K562 (cell line): ENCODE data around the gene AMDHD2. TPM values are rescaled to one million over a fixed set of nuclear protein-coding genes. Genes with fewer than 3 reads are reported as not detected.

Experiments
- ATAC-seq: fragments of 200-7000 bp; cut with Tn5 transposase; 3 replicates; pipeline ENCODE4 v1.9.1; 2020; ENCODE audit warnings: moderate library complexity
- BruUV-seq: library from RNA; stranded (reverse); fragments of 400-500 nt; replicated peaks from 2 replicates; lab custom pipeline; 2021; lab: Mats Ljungman, UMichigan
- CTCF ChIA-PET: fragments of 300-600 bp; formaldehyde crosslinking; extraction: SDS; loops from one replicate; lab custom pipeline; 2021; ENCODE audit warnings: low intra/inter-chr PET ratio; lab: Yijun Ruan, JAX
- POLR2A ChIA-PET: fragments of 300-600, 350-650 bp; sonication (Branson Sonifier 250); formaldehyde crosslinking; extraction: SDS; loops from one replicate; lab custom pipeline; 2021; ENCODE audit warnings: antibody characterized with exemption, inconsistent platforms; lab: Yijun Ruan, JAX
- DNase-seq, 4 experiments: peaks; one replicate each; pipeline versions ENCODE4 v3.0.0 to v3.0.0-alpha.2; 2011 to 2018; ENCODE audit warnings: low spot score in 3 of 4, mixed read lengths in 3 of 4; ENCODE audit errors: extremely low read depth in 1 of 4
- FAIRE-seq: peaks from 2 replicates; lab custom pipeline; 2011; peaks lifted over from hg19 to GRCh38; lab: Jason Lieb, UNC
- H2AFZ ChIP-seq: 2 replicates; pipeline ENCODE4 v1.6.0; 2011; ENCODE audit warnings: low read depth, low read length, control low read depth, inconsistent platforms
- H3K27ac ChIP-seq: fragments of 200-600 bp; 3 replicates; pipeline ENCODE4 v1.8.0; 2011; ENCODE audit warnings: low read depth, mild to moderate bottlenecking, control low read depth, inconsistent platforms, low read length, moderate library complexity, mixed read lengths; ENCODE audit errors: extremely low read depth
- H3K27me3 ChIP-seq, 2 experiments: fragments of 300-600 bp in 1 of 2; 2 replicates in 1 of 2; 3 replicates in 1 of 2; pipeline versions ENCODE4 v1.6.0 to v1.8.0; 2011; ENCODE audit warnings: inconsistent platforms in 2 of 2, low read length in 2 of 2, mild to moderate bottlenecking in 1 of 2, mixed read lengths in 1 of 2, moderate library complexity in 1 of 2; ENCODE audit not compliant: control insufficient read depth in 2 of 2, insufficient read depth in 2 of 2
- H3K36me3 ChIP-seq: fragments of 300-600 bp; 3 replicates; pipeline ENCODE4 v1.8.0; 2011; ENCODE audit warnings: mild to moderate bottlenecking, low read length, inconsistent platforms; ENCODE audit not compliant: control insufficient read depth, insufficient read depth
- H3K4me1 ChIP-seq, 2 experiments: fragments of 200-600 bp in 1 of 2; replicated peaks in 1 of 2; 2 replicates in 1 of 2; 3 replicates in 1 of 2; pipeline versions ENCODE4 v1.5.1 to v1.8.0; 2011; ENCODE audit warnings: inconsistent platforms in 2 of 2, low read length in 2 of 2, mild to moderate bottlenecking in 1 of 2, mixed read lengths in 1 of 2, moderate library complexity in 1 of 2; ENCODE audit not compliant: control insufficient read depth in 2 of 2, insufficient read depth in 2 of 2
- H3K4me2 ChIP-seq: 2 replicates; pipeline ENCODE4 v1.6.1; 2011; ENCODE audit warnings: low read length, control low read depth, inconsistent platforms, mixed read lengths; ENCODE audit not compliant: insufficient read depth
- H3K4me3 ChIP-seq: fragments of 200-600 bp; sonication (generic), shearing (Covaris generic); 2 replicates; pipeline ENCODE4 v1.5.1; 2016; ENCODE audit warnings: control low read depth, inconsistent platforms
- H3K79me2 ChIP-seq: fragments of 200-600 bp; 3 replicates; pipeline ENCODE4 v1.8.0; 2011; ENCODE audit warnings: low read length, inconsistent platforms; ENCODE audit not compliant: control insufficient read depth, insufficient read depth
- H3K9ac ChIP-seq, 2 experiments: 2 replicates each; pipeline versions ENCODE4 v1.6.0 to v1.6.1; 2011; ENCODE audit warnings: low read depth in 2 of 2, low read length in 2 of 2, control low read depth in 1 of 2, inconsistent platforms in 1 of 2, mild to moderate bottlenecking in 1 of 2, mixed read lengths in 1 of 2; ENCODE audit not compliant: insufficient read depth in 1 of 2
- H3K9me1 ChIP-seq: one replicate; pipeline ENCODE4 v1.6.0; 2011; ENCODE audit warnings: inconsistent platforms, mild to moderate bottlenecking, low read length, moderate library complexity; ENCODE audit not compliant: control insufficient read depth, insufficient read depth
- H3K9me3 ChIP-seq: replicated peaks from 2 replicates; pipeline ENCODE4 v1.5.1; 2011; ENCODE audit warnings: low read depth, low read length, inconsistent platforms; ENCODE audit not compliant: control insufficient read depth, insufficient read depth
- H4K20me1 ChIP-seq: replicated peaks from 2 replicates; pipeline ENCODE4 v1.6.1; 2011; ENCODE audit warnings: low read length, inconsistent platforms, mixed read lengths; ENCODE audit not compliant: control insufficient read depth, insufficient read depth
- ZBTB33 ChIP-seq: sonication (generic); formaldehyde crosslinking; IDR thresholded peaks from 2 replicates; pipeline ENCODE4 v1.8.1; 2023; ENCODE audit warnings: mild to moderate bottlenecking, missing genetic modification reagents
- ZNF311 ChIP-seq: fragments of 250-450 bp; sonication (Bioruptor Pico); IDR thresholded peaks from 2 replicates; pipeline ENCODE4 v1.4.0; 2020; ENCODE audit warnings: mild to moderate bottlenecking, moderate library complexity
- WGBS: fragments of 100-300 bp; shearing (Covaris generic); methylation state at CpG from one replicate; pipeline ENCODE4 v1.1.6; 2016; ENCODE audit warnings: low coverage, mixed read lengths; ENCODE audit not compliant: insufficient coverage; ENCODE audit errors: missing lambda C conversion rate; 5-methylcytosine and 5-hydroxymethylcytosine counted together
- in situ Hi-C: fragments of 300-500 bp; cut with MboI; formaldehyde crosslinking; loops from 4 replicates; pipeline ENCODE4 v1.15.0; 2018; ENCODE audit warnings: inconsistent platforms, mixed read lengths
- intact Hi-C: fragments of 100-400 bp; cut with micrococcal nuclease; formaldehyde crosslinking; loops from 2 replicates; pipeline ENCODE4 v1.14.2; 2022
- polyA plus RNA-seq, 8 experiments: library from polyadenylated mRNA; depleted of rRNA in 4 of 8; stranded (reverse) in 5 of 8; unstranded in 3 of 8; fragments of >200 nt; fragmentation: Nextera tagmentation in 2 of 8; fragmentation: Illumina TruSeq in 1 of 8; extraction: Ambion mirVana in 2 of 8; extraction: Trizol in 1 of 8; gene quantifications; 2 replicates each; pipeline versions ENCODE4 v1.2.1 to v1.2.3, GENCODE V29; 2011 to 2014; ENCODE audit warnings: inconsistent platforms in 1 of 8, missing spikeins in 1 of 8
- total RNA-seq, 7 experiments: library from RNA; depleted of rRNA in 6 of 7; stranded (reverse); fragments of >200 nt in 6 of 7; fragmentation: Illumina TruSeq in 2 of 7; extraction: Trizol in 2 of 7; gene quantifications; 2 replicates each; pipeline versions ENCODE4 v1.2.1 to v1.2.3, GENCODE V29; 2011 to 2021; ENCODE audit warnings: low replicate concordance in 1 of 7

Gene AMDHD2
- total and polyA plus RNA-seq, 9 of the 15 experiments (the other 6 are each of a cell fraction or from before 2014, with no cell fraction given), result 0.38 to 56.9 (median 18.3) TPM; not detected in 1

- WGBS, result 94% methylated on average over 8 of the region's 8 CpGs
- no peak overlapping the region for H3K4me2 ChIP-seq
- no peaks in the 10 kb centered on the region for H3K27me3 ChIP-seq
- in situ Hi-C loops, result no loop called here
- intact Hi-C loops, result no loop called here
- no peak overlapping the region for H2AFZ ChIP-seq
- peaks cover 3% of the 10 kb centered on the region for H3K9me1 ChIP-seq
- H3K27ac ChIP-seq, result no peak overlapping the region
- peaks cover 5 to 49% of the 10 kb centered on the region in 2 experiments; a peak in 4 of 5 replicates for H3K4me1 ChIP-seq
- no peak for FAIRE-seq
- peak overlapping the region in 1 of 2 experiments; percentile 55; a peak in 2 of 4 replicates for H3K9ac ChIP-seq
- DNase-seq, result no peak
- TF ChIP-seq ZBTB33 (CRISPR knock-in tag) (no peak), ZNF311 (CRISPR knock-in tag) (no peak)
- TF ChIP-seq, all 486 proteins: peak for 0
- Histone ChIP-seq H3K36me3 (peaks cover 78% of the 10 kb centered on the region; the same call in 2 of the 3 replicates), H3K9me3 (no peaks in the 10 kb centered on the region), H3K4me3 (no peak overlapping the region), H3K79me2 (peaks cover 8% of the 10 kb centered on the region), H4K20me1 (no peaks in the 10 kb centered on the region)
- ChIA-PET CTCF (interaction anchor here (0.5 kb wide), 1 partner anchor 205 kb away, joined by 5 read pairs; no protein-coding TSS in a partner anchor), POLR2A (no interaction called here)
- ATAC-seq, result no peak
- BruUV-seq, result no TSS peak
These were observed 6.0 kb downstream of the AMDHD2 start for GRCh38 chr16:2526135-2526534.
